ENCODE measurements around the gene SEZ6L2.

The SEZ6L2 gene

GRCh38 chr16:29864205-29864604, 35.1 kb downstream of the SEZ6L2 start:
- Histone ChIP-seq H2AK5ac (ENCODE audit: low read length) (no peak overlapping the region), H3K27me3 (ENCODE audit: insufficient read depth, low read length, poor library complexity) (no peaks in the 10 kb centered on the region), H3K4ac (ENCODE audit: low read depth, low read length) (no peak overlapping the region), H2BK5ac (ENCODE audit: low read length) (no peak overlapping the region), H3K23ac (ENCODE audit: low read length) (no peak overlapping the region), H3K36me3 (ENCODE audit: control insufficient read depth, insufficient read depth, low read length) (no peaks in the 10 kb centered on the region), H3K9ac (ENCODE audit: low read length) (no peak overlapping the region), H2BK120ac (ENCODE audit: low read depth, low read length) (no peak overlapping the region), H2BK15ac (replicated peaks; ENCODE audit: low read depth) (no peak overlapping the region), H3K27ac (ENCODE audit: low read depth, low read length) (no peak overlapping the region), H3K79me1 (ENCODE audit: low read length) (peaks cover 6% of the 10 kb centered on the region), H3K79me2 (ENCODE audit: control insufficient read depth, insufficient read depth, low read length) (peaks cover 4% of the 10 kb centered on the region), H4K5ac (ENCODE audit: low read length) (no peak overlapping the region), H3K56ac (ENCODE audit: low read length) (peak overlapping the region; percentile 34), H3K4me2 (ENCODE audit: low read length) (no peak overlapping the region), H3K4me3 (ENCODE audit: low read length) (no peak overlapping the region), H3K18ac (ENCODE audit: low read length) (no peak overlapping the region), H3K4me1 (ENCODE audit: control insufficient read depth, low read depth, low read length) (peaks cover 2% of the 10 kb centered on the region), H4K8ac (ENCODE audit: low read depth, low read length) (no peak overlapping the region)
- WGBS (ENCODE audit: extremely low coverage, insufficient coverage, low lambda C conversion rate) = no CpG with 5 or more reads among the region's 9 CpGs
- DNase-seq = no peak

GRCh38 chr16:29863669-29863984, 35.7 kb downstream of the SEZ6L2 start:
- no peak overlapping the region for H4K5ac ChIP-seq (ENCODE audit: low read length)
- H3K56ac ChIP-seq (ENCODE audit: low read length) = peak overlapping the region; percentile 80
- H3K27ac ChIP-seq (ENCODE audit: low read depth, low read length) = no peak overlapping the region
- H3K79me1 ChIP-seq (ENCODE audit: low read length) = peaks cover 6% of the 10 kb centered on the region
- no peak overlapping the region for H2BK5ac ChIP-seq (ENCODE audit: low read length)
- peak overlapping the region; percentile 64 for H3K9ac ChIP-seq (ENCODE audit: low read length)
- no peak overlapping the region for H2BK15ac ChIP-seq (replicated peaks; ENCODE audit: low read depth)
- H3K18ac ChIP-seq (ENCODE audit: low read length) = no peak overlapping the region
- peaks cover 2% of the 10 kb centered on the region for H3K4me1 ChIP-seq (ENCODE audit: control insufficient read depth, low read depth, low read length)
- no peaks in the 10 kb centered on the region for H3K36me3 ChIP-seq (ENCODE audit: control insufficient read depth, insufficient read depth, low read length)
- no peak for DNase-seq
- no peak overlapping the region for H4K8ac ChIP-seq (ENCODE audit: low read depth, low read length)
- H2BK120ac ChIP-seq (ENCODE audit: low read depth, low read length) = no peak overlapping the region
- WGBS (ENCODE audit: extremely low coverage, insufficient coverage, low lambda C conversion rate) = no CpG with 5 or more reads among the region's 16 CpGs
- H3K4me2 ChIP-seq (ENCODE audit: low read length) = peak overlapping the region; percentile 3
- peak overlapping the region; percentile 9 for H3K4ac ChIP-seq (ENCODE audit: low read depth, low read length)
- no peak overlapping the region for H2AK5ac ChIP-seq (ENCODE audit: low read length)
- H3K23ac ChIP-seq (ENCODE audit: low read length) = peak overlapping the region; percentile 20
- peaks cover 4% of the 10 kb centered on the region for H3K79me2 ChIP-seq (ENCODE audit: control insufficient read depth, insufficient read depth, low read length)
- no peak overlapping the region for H3K4me3 ChIP-seq (ENCODE audit: low read length)
- no peaks in the 10 kb centered on the region for H3K27me3 ChIP-seq (ENCODE audit: insufficient read depth, low read length, poor library complexity)

DNA sequence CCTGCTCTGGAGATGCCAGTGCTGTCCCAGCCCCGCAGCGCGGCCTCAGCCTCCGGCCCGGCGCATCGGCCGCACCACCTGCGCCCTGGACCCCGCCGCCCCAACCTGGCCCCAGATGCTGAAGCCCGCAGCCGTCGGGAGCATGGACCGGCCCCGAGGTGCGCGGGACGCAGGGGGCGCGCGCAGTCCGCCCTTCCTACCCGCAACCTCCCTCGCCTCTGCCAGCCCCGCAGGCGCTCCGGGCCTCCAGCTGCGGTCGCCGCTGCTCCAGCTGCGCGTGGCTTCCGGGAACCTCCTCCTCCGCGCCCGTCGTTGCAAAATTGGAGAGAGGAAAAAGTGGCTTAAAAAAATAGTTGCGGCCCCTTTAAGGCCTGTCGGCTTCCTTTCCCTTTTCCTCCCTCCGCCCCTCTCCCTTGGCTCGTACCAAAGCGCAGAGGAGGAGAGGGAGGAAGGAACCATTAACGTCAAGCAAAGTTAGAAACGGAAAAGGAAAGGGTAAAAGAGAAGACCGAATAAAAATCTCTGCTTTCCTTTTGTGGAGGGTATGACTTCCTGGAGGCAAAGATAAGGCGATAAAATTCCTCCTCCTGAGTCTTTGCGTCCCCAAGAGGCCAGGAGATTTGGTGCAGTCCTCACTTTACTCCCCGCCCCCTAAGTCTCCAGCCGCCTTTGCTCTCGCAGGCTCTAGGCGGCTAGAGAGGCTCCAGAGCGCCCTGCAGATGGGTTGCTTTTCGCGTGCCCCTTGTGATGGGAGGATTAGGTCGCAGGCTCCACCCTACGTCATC, 36.3 kb downstream of the SEZ6L2 start, which contains the start of gene CDIPT:
Gene CDIPT, minus strand, starts transcription at position 343 of the 785 bp plus-strand sequence. CDS start 369 bp downstream, outside the sequence.
- H3K4me1 ChIP-seq (ENCODE audit: control insufficient read depth, low read depth, low read length) = peaks cover 2% of the 10 kb centered on the region
- peak; percentile 98 for DNase-seq
- H3K27me3 ChIP-seq (ENCODE audit: insufficient read depth, low read length, poor library complexity) = no peaks in the 10 kb centered on the region
- H3K4me3 ChIP-seq (ENCODE audit: low read length) = peak within 1 kb of the TSS; percentile 89
- peak within 1 kb of the TSS; percentile 29 for H2BK5ac ChIP-seq (ENCODE audit: low read length)
- no peak within 1 kb of the TSS for H2BK120ac ChIP-seq (ENCODE audit: low read depth, low read length)
- peak within 1 kb of the TSS; percentile 89 for H3K56ac ChIP-seq (ENCODE audit: low read length)
- peaks cover 4% of the 10 kb centered on the region for H3K79me2 ChIP-seq (ENCODE audit: control insufficient read depth, insufficient read depth, low read length)
- peak within 1 kb of the TSS; percentile 92 for H3K9ac ChIP-seq (ENCODE audit: low read length)
- H3K23ac ChIP-seq (ENCODE audit: low read length) = peak within 1 kb of the TSS; percentile 89
- H4K8ac ChIP-seq (ENCODE audit: low read depth, low read length) = no peak within 1 kb of the TSS
- H3K4ac ChIP-seq (ENCODE audit: low read depth, low read length) = peak within 1 kb of the TSS; percentile 22
- H3K18ac ChIP-seq (ENCODE audit: low read length) = peak within 1 kb of the TSS; percentile 29
- H3K27ac ChIP-seq (ENCODE audit: low read depth, low read length) = peak within 1 kb of the TSS; percentile 52
- peaks cover 6% of the 10 kb centered on the region for H3K79me1 ChIP-seq (ENCODE audit: low read length)
- WGBS (ENCODE audit: extremely low coverage, insufficient coverage, low lambda C conversion rate) = no CpG with 5 or more reads among the region's 57 CpGs
- no peak within 1 kb of the TSS for H2BK15ac ChIP-seq (replicated peaks; ENCODE audit: low read depth)
- H4K5ac ChIP-seq (ENCODE audit: low read length) = no peak within 1 kb of the TSS
- H3K36me3 ChIP-seq (ENCODE audit: control insufficient read depth, insufficient read depth, low read length) = no peaks in the 10 kb centered on the region
- H2AK5ac ChIP-seq (ENCODE audit: low read length) = no peak within 1 kb of the TSS
- H3K4me2 ChIP-seq (ENCODE audit: low read length) = peak within 1 kb of the TSS; percentile 97

DNA sequence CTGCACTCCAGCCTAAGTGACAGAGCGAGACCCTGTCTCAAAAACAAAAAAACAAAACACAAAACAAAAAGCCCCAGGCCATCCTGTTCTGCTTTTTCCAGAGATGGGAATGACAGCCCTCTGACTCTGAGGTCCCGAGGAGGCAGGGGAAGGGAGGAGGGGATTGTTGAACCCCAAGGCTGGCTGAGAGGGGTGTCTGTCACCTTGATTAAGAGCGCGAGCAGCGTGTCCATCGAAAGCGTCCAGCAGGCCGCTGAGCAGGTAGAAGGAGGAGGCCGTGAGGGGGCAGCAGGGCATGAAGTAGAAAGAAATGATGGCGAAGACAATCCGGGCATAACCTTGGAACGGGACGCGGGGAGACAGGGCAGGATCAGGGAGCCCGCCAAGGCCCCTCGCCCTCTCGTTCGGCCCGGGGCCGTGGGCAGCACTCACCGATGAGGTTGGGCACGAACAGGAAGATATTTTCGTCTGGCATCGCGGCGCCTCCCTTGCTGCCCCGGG, 36.9 kb downstream of the SEZ6L2 start:
- no CpG with 5 or more reads among the region's 27 CpGs for WGBS (ENCODE audit: extremely low coverage, insufficient coverage, low lambda C conversion rate)
- H3K4me3 ChIP-seq (ENCODE audit: low read length) = peak overlapping the region; percentile 89

GRCh38 chr16:29860218-29860617, 39.1 kb downstream of the SEZ6L2 start:
- H3K4ac ChIP-seq (ENCODE audit: low read depth, low read length) = no peak overlapping the region
- H3K9ac ChIP-seq (ENCODE audit: low read length) = no peak overlapping the region
- no peak overlapping the region for H3K18ac ChIP-seq (ENCODE audit: low read length)
- H3K4me1 ChIP-seq (ENCODE audit: control insufficient read depth, low read depth, low read length) = peaks cover 2% of the 10 kb centered on the region
- no peak overlapping the region for H3K27ac ChIP-seq (ENCODE audit: low read depth, low read length)
- no peak overlapping the region for H2AK5ac ChIP-seq (ENCODE audit: low read length)
- H3K4me3 ChIP-seq (ENCODE audit: low read length) = no peak overlapping the region
- no peak overlapping the region for H3K4me2 ChIP-seq (ENCODE audit: low read length)
- no peak overlapping the region for H3K23ac ChIP-seq (ENCODE audit: low read length)
- H3K27me3 ChIP-seq (ENCODE audit: insufficient read depth, low read length, poor library complexity) = no peaks in the 10 kb centered on the region
- H4K8ac ChIP-seq (ENCODE audit: low read depth, low read length) = no peak overlapping the region
- no peak overlapping the region for H3K56ac ChIP-seq (ENCODE audit: low read length)
- WGBS (ENCODE audit: extremely low coverage, insufficient coverage, low lambda C conversion rate) = no CpG with 5 or more reads among the region's 9 CpGs
- H3K79me2 ChIP-seq (ENCODE audit: control insufficient read depth, insufficient read depth, low read length) = peaks cover 4% of the 10 kb centered on the region
- DNase-seq = no peak
- no peaks in the 10 kb centered on the region for H3K36me3 ChIP-seq (ENCODE audit: control insufficient read depth, insufficient read depth, low read length)
- no peak overlapping the region for H2BK15ac ChIP-seq (replicated peaks; ENCODE audit: low read depth)
- no peak overlapping the region for H2BK5ac ChIP-seq (ENCODE audit: low read length)
- H2BK120ac ChIP-seq (ENCODE audit: low read depth, low read length) = no peak overlapping the region
- no peak overlapping the region for H4K5ac ChIP-seq (ENCODE audit: low read length)
- H3K79me1 ChIP-seq (ENCODE audit: low read length) = peaks cover 6% of the 10 kb centered on the region

More for the DNA sequence above, 36.9 kb downstream of the SEZ6L2 start:
- Histone ChIP-seq H3K79me2 (ENCODE audit: control insufficient read depth, insufficient read depth, low read length) (peaks cover 4% of the 10 kb centered on the region), H3K9ac (ENCODE audit: low read length) (peak overlapping the region; percentile 92), H4K5ac (ENCODE audit: low read length) (no peak overlapping the region), H2BK5ac (ENCODE audit: low read length) (no peak overlapping the region), H3K27me3 (ENCODE audit: insufficient read depth, low read length, poor library complexity) (no peaks in the 10 kb centered on the region), H3K36me3 (ENCODE audit: control insufficient read depth, insufficient read depth, low read length) (no peaks in the 10 kb centered on the region), H2BK120ac (ENCODE audit: low read depth, low read length) (no peak overlapping the region), H2BK15ac (replicated peaks; ENCODE audit: low read depth) (no peak overlapping the region), H3K4ac (ENCODE audit: low read depth, low read length) (peak overlapping the region; percentile 22), H4K8ac (ENCODE audit: low read depth, low read length) (no peak overlapping the region), H3K23ac (ENCODE audit: low read length) (peak overlapping the region; percentile 89), H3K27ac (ENCODE audit: low read depth, low read length) (peak overlapping the region; percentile 52), H3K18ac (ENCODE audit: low read length) (peak overlapping the region; percentile 29), H3K4me1 (ENCODE audit: control insufficient read depth, low read depth, low read length) (peaks cover 2% of the 10 kb centered on the region), H3K4me2 (ENCODE audit: low read length) (peak overlapping the region; percentile 97), H2AK5ac (ENCODE audit: low read length) (no peak overlapping the region), H3K56ac (ENCODE audit: low read length) (peak overlapping the region; percentile 89), H3K79me1 (ENCODE audit: low read length) (peaks cover 6% of the 10 kb centered on the region)
- DNase-seq = peak; percentile 27
